Measurements from ENCODE around the gene STX3.

- TF ChIP-seq, protein P1, sequence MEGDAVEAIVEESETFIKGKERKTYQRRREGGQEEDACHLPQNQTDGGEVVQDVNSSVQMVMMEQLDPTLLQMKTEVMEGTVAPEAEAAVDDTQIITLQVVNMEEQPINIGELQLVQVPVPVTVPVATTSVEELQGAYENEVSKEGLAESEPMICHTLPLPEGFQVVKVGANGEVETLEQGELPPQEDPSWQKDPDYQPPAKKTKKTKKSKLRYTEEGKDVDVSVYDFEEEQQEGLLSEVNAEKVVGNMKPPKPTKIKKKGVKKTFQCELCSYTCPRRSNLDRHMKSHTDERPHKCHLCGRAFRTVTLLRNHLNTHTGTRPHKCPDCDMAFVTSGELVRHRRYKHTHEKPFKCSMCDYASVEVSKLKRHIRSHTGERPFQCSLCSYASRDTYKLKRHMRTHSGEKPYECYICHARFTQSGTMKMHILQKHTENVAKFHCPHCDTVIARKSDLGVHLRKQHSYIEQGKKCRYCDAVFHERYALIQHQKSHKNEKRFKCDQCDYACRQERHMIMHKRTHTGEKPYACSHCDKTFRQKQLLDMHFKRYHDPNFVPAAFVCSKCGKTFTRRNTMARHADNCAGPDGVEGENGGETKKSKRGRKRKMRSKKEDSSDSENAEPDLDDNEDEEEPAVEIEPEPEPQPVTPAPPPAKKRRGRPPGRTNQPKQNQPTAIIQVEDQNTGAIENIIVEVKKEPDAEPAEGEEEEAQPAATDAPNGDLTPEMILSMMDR (IDR thresholded peaks at IDR 0.05), result no peak
- TF ChIP-seq POLR2A (IDR thresholded peaks at IDR 0.05) (no peak), POLR2AphosphoS5 (IDR thresholded peaks at IDR 0.05) (no peak), EP300 (IDR thresholded peaks at IDR 0.05) (no peak)
Observed at GRCh38 chr11:59710136-59710847, 44.9 kb upstream of the STX3 start.
